Thyroid gland (tissue), 4 donors: ENCODE measurements around the gene OR52D1.

Experiments used
- POLR2A ChIP-seq, 2 donors: fragments of 450-650 bp; IDR thresholded peaks; one replicate each; pipeline ENCODE4 v1.6.1; 2017; ENCODE audit warnings: antibody characterized with exemption in 2 of 2, mild to moderate bottlenecking in 2 of 2, moderate library complexity in 1 of 2
- TF ChIP-seq, protein P1 (sequence below), 6 experiments: fragments of 200-600 bp in 3 of 6; fragments of 450-650 bp in 3 of 6; sonication (generic) in 3 of 6; IDR thresholded peaks; one replicate each; pipeline ENCODE4 v1.5.1; 2016 to 2019; ENCODE audit warnings: antibody characterized with exemption in 6 of 6, mild to moderate bottlenecking in 2 of 6, inconsistent platforms in 1 of 6, moderate library complexity in 1 of 6

DNA sequence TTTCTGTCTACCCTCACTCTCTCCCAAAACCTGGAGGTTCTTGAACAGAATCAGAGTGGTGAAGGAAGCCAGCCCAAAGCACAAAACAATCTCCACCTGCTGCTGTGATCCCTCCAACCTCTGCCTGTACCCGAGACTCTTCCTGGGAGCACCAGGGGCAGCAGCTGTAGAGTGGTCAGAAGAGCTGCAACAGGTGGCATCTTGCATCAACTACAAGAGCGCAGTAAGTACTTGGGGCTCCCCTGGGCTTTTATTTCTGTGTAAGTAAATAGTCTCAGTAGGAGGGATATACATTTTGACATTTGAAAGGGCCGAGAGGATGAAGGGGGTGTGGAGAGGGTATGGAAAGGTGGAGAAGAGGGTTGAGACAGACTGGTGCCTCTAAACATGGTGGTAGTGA is 36.3 kb downstream of the OR52D1 start:
- TF ChIP-seq POLR2A (IDR thresholded peaks at IDR 0.05), result no peak
- TF ChIP-seq, protein P1, sequence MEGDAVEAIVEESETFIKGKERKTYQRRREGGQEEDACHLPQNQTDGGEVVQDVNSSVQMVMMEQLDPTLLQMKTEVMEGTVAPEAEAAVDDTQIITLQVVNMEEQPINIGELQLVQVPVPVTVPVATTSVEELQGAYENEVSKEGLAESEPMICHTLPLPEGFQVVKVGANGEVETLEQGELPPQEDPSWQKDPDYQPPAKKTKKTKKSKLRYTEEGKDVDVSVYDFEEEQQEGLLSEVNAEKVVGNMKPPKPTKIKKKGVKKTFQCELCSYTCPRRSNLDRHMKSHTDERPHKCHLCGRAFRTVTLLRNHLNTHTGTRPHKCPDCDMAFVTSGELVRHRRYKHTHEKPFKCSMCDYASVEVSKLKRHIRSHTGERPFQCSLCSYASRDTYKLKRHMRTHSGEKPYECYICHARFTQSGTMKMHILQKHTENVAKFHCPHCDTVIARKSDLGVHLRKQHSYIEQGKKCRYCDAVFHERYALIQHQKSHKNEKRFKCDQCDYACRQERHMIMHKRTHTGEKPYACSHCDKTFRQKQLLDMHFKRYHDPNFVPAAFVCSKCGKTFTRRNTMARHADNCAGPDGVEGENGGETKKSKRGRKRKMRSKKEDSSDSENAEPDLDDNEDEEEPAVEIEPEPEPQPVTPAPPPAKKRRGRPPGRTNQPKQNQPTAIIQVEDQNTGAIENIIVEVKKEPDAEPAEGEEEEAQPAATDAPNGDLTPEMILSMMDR (IDR thresholded peaks at IDR 0.05), result no peak
